Activated CD4-positive, alpha-beta T cell treated with anti-CD3 and anti-CD28 coated beads, Interleukin-2, amount 50 U/mL, for 48 hours (primary cell): ENCODE data around the gene CATSPER1.
"Not testable (repeated sequence)": the region's sequence is repeated elsewhere in the genome, so short reads cannot be mapped to it uniquely, and the experiment has no call there.

Experiments
- DNase-seq, 2 experiments: peaks; one replicate each; pipeline ENCODE4 v3.0.0-alpha.2; 2020

CATSPER1 gene

GRCh38 chr11:66051766-66052663, 25.7 kb upstream of the CATSPER1 start, which contains the start of gene SF3B2:
Gene SF3B2, plus strand, starts transcription at chr11:66052364. Its CDS starts 21 bp downstream, at chr11:66052385.
- DNase-seq, result peak; percentile 95 to 97

GRCh38 chr11:66051371-66051765, 25.1 kb upstream of the CATSPER1 start:
- DNase-seq, result no peak

- no peak for DNase-seq
These were observed 24.4 kb upstream of the CATSPER1 start for GRCh38 chr11:66050581-66051231.

GRCh38 chr11:66048547-66049323, 22.5 kb upstream of the CATSPER1 start, which contains the start of gene GAL3ST3:
Gene GAL3ST3, minus strand, starts transcription at chr11:66049161. Its CDS starts 3,746 bp downstream, at chr11:66045415.
- DNase-seq, result no peak

GRCh38 chr11:66047541-66048365, 21.5 kb upstream of the CATSPER1 start:
- no peak for DNase-seq

- DNase-seq, result no peak
These were observed 20.6 kb upstream of the CATSPER1 start for GRCh38 chr11:66046901-66047300.

GRCh38 chr11:66045177-66045639, 18.9 kb upstream of the CATSPER1 start:
- DNase-seq, result peak; percentile 83 to 88

- DNase-seq, result no peak
These were observed 18.5 kb upstream of the CATSPER1 start for GRCh38 chr11:66044757-66045156.

GRCh38 chr11:66042996-66043906, 17.0 kb upstream of the CATSPER1 start:
- no peak for DNase-seq

- DNase-seq, result no peak
These were observed 16.1 kb upstream of the CATSPER1 start for GRCh38 chr11:66042227-66042995.

- DNase-seq, result no peak
These were observed 13.5 kb upstream of the CATSPER1 start for GRCh38 chr11:66039765-66040164.

GRCh38 chr11:66037327-66037726, 11.0 kb upstream of the CATSPER1 start:
- DNase-seq, result no peak

GRCh38 chr11:66036334-66036710, 10.0 kb upstream of the CATSPER1 start:
- no peak for DNase-seq

- DNase-seq, result no peak
These were observed 9.5 kb upstream of the CATSPER1 start for GRCh38 chr11:66035653-66036333.

- no peak for DNase-seq
These were observed 6.9 kb upstream of the CATSPER1 start for GRCh38 chr11:66032957-66033735.

GRCh38 chr11:66023186-66023440, 3.2 kb downstream of the CATSPER1 start:
- DNase-seq, result not testable (repeated sequence)

GRCh38 chr11:66022401-66023185, 3.7 kb downstream of the CATSPER1 start:
- DNase-seq, result peak; percentile 85 to 88
